Nephron progenitor cell (in vitro differentiated cells): ENCODE measurements around the gene TAF10.
A peak's percentile ranks its signal among the peaks of the same experiment; 100 is the strongest.

ENCODE experiments used
- DNase-seq: peaks from one replicate; pipeline ENCODE4 v3.0.0; 2021
- H3K27ac Mint-ChIP-seq: 2 replicates; pipeline ENCODE4 v1.8.0; 2021; ENCODE audit warnings: mild to moderate bottlenecking, moderate library complexity, mixed read lengths
- H3K27me3 Mint-ChIP-seq: 2 replicates; pipeline ENCODE4 v1.8.0; 2021; ENCODE audit warnings: mild to moderate bottlenecking, low read depth, mixed read lengths; ENCODE audit not compliant: poor library complexity
- H3K36me3 Mint-ChIP-seq: 2 replicates; pipeline ENCODE4 v1.8.0; 2021; ENCODE audit warnings: low read depth, mixed read lengths
- H3K4me1 Mint-ChIP-seq: 2 replicates; pipeline ENCODE4 v1.8.0; 2021; ENCODE audit warnings: mixed read lengths
- H3K4me3 Mint-ChIP-seq: 2 replicates; pipeline ENCODE4 v1.8.0; 2021; ENCODE audit warnings: mild to moderate bottlenecking, moderate library complexity, mixed read lengths
- H3K9me3 Mint-ChIP-seq: 2 replicates; pipeline ENCODE4 v1.8.0; 2021; ENCODE audit warnings: mild to moderate bottlenecking, moderate library complexity, mixed read lengths
- CTCF ChIP-seq: fragments of 200-600 bp; sonication (generic); IDR thresholded peaks from 2 replicates; pipeline ENCODE4 v1.5.0; 2021; ENCODE audit warnings: antibody characterized with exemption

TAF10 gene

DNA sequence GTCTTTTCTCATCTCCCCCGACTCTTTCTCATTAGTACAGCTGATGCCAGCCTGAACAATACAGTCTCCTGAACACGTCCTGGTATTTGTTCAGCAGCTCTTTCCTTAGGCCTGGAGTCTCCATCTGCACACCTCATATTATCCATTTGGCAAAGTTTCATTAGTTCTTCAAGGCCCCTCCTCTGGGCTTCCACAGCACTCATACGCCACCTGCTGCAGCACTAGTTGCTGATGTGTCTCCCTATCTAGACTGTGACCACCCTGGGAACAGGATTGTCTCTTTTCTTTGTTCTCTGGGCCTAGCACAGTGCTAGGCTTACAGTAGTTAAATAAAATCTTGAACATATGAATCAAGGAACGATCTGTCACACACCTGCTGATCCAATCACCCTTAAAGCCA, 26.4 kb upstream of the TAF10 start:
- no peaks in the 10 kb centered on the region for H3K9me3 Mint-ChIP-seq
- DNase-seq = no peak
- H3K36me3 Mint-ChIP-seq = peaks cover 9% of the 10 kb centered on the region
- H3K27ac Mint-ChIP-seq = no peak overlapping the region
- no peaks in the 10 kb centered on the region for H3K27me3 Mint-ChIP-seq
- no peak overlapping the region for H3K4me3 Mint-ChIP-seq
- H3K4me1 Mint-ChIP-seq = peaks cover 10% of the 10 kb centered on the region
- no peak for TF ChIP-seq CTCF

DNA sequence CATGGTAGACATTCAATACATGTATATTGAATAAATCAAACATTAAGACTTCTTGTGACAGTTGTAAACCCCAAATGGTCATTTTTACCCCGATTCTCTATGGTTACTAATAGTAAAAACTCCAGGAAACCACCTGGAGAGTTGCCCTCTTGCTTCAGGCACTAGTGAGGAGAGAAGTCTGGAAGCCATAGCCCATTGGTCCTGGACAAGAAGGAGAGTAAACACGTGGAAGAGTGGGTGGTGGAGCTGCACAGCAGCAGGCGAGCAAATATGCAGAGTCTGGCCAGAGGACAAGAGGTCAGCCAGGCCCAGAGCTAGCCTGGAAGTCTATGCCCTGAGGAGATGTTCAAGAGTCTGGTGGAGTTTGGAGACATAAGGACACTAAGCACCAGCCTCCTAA, 25.9 kb upstream of the TAF10 start:
- no peak for DNase-seq
- Mint-ChIP-seq H3K27me3 (peaks cover 1% of the 10 kb centered on the region), H3K9me3 (no peaks in the 10 kb centered on the region), H3K27ac (no peak overlapping the region), H3K36me3 (peaks cover 15% of the 10 kb centered on the region), H3K4me1 (peaks cover 12% of the 10 kb centered on the region), H3K4me3 (no peak overlapping the region)
- no peak for TF ChIP-seq CTCF

GRCh38 chr11:6636480-6636879, 24.5 kb upstream of the TAF10 start:
- DNase-seq = no peak
- Mint-ChIP-seq H3K4me3 (no peak overlapping the region), H3K4me1 (peaks cover 12% of the 10 kb centered on the region), H3K27me3 (peaks cover 12% of the 10 kb centered on the region), H3K27ac (no peak overlapping the region), H3K9me3 (no peaks in the 10 kb centered on the region), H3K36me3 (peaks cover 29% of the 10 kb centered on the region)
- no peak for TF ChIP-seq CTCF

- H3K4me1 Mint-ChIP-seq = peaks cover 12% of the 10 kb centered on the region
- peaks cover 40% of the 10 kb centered on the region for H3K36me3 Mint-ChIP-seq
- no peak overlapping the region for H3K4me3 Mint-ChIP-seq
- no peak overlapping the region for H3K27ac Mint-ChIP-seq
- H3K27me3 Mint-ChIP-seq = peaks cover 23% of the 10 kb centered on the region
- no peaks in the 10 kb centered on the region for H3K9me3 Mint-ChIP-seq
- peak; percentile 58 for DNase-seq
- TF ChIP-seq CTCF = no peak
Observed at GRCh38 chr11:6635082-6635932, 23.3 kb upstream of the TAF10 start.

- peaks cover 10% of the 10 kb centered on the region for H3K4me1 Mint-ChIP-seq
- TF ChIP-seq CTCF = no peak
- DNase-seq = no peak
- no peak overlapping the region for H3K4me3 Mint-ChIP-seq
- H3K27me3 Mint-ChIP-seq = peaks cover 28% of the 10 kb centered on the region
- H3K36me3 Mint-ChIP-seq = peaks cover 43% of the 10 kb centered on the region
- H3K9me3 Mint-ChIP-seq = no peaks in the 10 kb centered on the region
- no peak overlapping the region for H3K27ac Mint-ChIP-seq
Observed at GRCh38 chr11:6634534-6634933, 22.5 kb upstream of the TAF10 start.
